Natural killer cell treated with Interleukin-12 subunit alpha and Interleukin-12 subunit beta and Interleukin-15 and Interleukin-18, amount 100 ng/mL, for 72 hours (primary cell): ENCODE data around the gene TBC1D7. TPM values are rescaled to one million over a fixed set of nuclear protein-coding genes. Genes with fewer than 3 reads are reported as not detected.

Source experiments
- ATAC-seq, 2 donors: fragments of 150-1000 bp; cut with Tn5 transposase in 1 of 2; sonication (Bioruptor Pico), chemical (Tn5 transposase) in 1 of 2; 2 replicates each; pipeline ENCODE4 v1.10.0; 2021
- DNase-seq: peaks from one replicate; pipeline ENCODE4 v3.0.0; 2022; ENCODE audit warnings: low spot score
- H3K27ac Mint-ChIP-seq, 2 donors: 1 replicate in 1 of 2; 2 replicates in 1 of 2; pipeline ENCODE4 v1.8.0; 2022; ENCODE audit warnings: mixed read lengths in 2 of 2, mild to moderate bottlenecking in 1 of 2, moderate library complexity in 1 of 2
- H3K27me3 Mint-ChIP-seq, 2 donors: 1 replicate in 1 of 2; 2 replicates in 1 of 2; pipeline ENCODE4 v1.8.0; 2022; ENCODE audit warnings: mixed read lengths in 2 of 2
- H3K36me3 Mint-ChIP-seq: one replicate; pipeline ENCODE4 v1.8.0; 2022; ENCODE audit warnings: mixed read lengths
- H3K4me1 Mint-ChIP-seq, 2 donors: 1 replicate in 1 of 2; 2 replicates in 1 of 2; pipeline ENCODE4 v1.8.0; 2022; ENCODE audit warnings: low read depth in 2 of 2, mixed read lengths in 2 of 2, mild to moderate bottlenecking in 1 of 2
- H3K4me3 Mint-ChIP-seq: one replicate; pipeline ENCODE4 v1.8.0; 2022; ENCODE audit warnings: mixed read lengths
- H3K9me3 Mint-ChIP-seq: 2 replicates; pipeline ENCODE4 v1.8.0; 2022; ENCODE audit warnings: mixed read lengths
- total RNA-seq, 2 donors: library from RNA; stranded (reverse); gene quantifications; one replicate each; pipeline ENCODE4 v1.2.3, GENCODE V29; 2022

TBC1D7 gene
- total RNA-seq = 10 to 100 TPM; 21.8 to 23.4 TPM

DNA sequence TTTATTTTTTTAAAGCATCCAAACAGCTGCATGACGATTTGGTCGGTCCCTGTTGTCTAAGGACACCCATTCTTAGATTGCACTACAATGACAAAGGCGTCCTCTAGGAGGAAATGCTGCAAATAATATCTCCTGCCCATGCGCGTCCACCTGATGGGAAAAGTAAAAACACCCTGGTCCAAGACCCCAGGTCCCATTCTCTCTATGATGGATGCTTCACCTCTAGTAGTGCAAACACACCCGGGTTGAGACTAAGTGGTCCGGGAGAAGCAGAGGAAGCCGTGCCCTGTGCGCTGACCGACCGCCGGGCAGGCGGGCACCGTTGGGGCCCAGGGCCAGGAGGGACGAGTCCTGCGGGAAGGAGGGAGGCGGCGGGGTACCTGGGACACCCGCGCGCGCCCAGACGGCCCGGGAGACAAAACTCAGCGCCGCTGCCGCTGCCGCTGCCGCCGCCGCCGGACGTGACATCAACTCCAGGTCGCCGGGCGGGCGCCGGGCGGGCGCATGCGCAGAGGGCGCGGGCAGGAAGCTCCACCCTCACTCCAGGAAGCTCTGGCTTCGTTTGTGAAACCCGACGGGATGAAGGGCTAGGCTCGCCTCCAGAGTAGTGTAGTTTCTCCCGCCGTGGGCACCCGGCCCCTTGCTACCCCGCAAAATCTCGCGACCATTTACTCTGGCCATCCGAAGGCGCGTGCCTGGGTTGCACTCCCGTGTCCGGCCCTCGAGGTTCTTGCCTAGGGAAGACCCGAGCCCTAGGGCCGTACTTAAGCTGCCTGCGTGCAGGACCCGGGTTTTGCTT, at the start of gene TBC1D7:
Gene TBC1D7, minus strand, starts transcription at position 462 of the 799 bp plus-strand sequence. CDS start 1,639 bp downstream, outside the sequence.
- H3K9me3 Mint-ChIP-seq = no peaks in the 10 kb centered on the region
- peak; percentile 96 for DNase-seq
- H3K4me3 Mint-ChIP-seq = peak within 1 kb of the TSS; percentile 89
- peak within 1 kb of the TSS; percentile 87 to 94 for H3K27ac Mint-ChIP-seq
- H3K27me3 Mint-ChIP-seq = no peaks in the 10 kb centered on the region
- H3K4me1 Mint-ChIP-seq = peaks cover 12 to 16% of the 10 kb centered on the region in 2 donors
- peak; percentile 95 to 98 for ATAC-seq
- no peaks in the 10 kb centered on the region for H3K36me3 Mint-ChIP-seq

DNA sequence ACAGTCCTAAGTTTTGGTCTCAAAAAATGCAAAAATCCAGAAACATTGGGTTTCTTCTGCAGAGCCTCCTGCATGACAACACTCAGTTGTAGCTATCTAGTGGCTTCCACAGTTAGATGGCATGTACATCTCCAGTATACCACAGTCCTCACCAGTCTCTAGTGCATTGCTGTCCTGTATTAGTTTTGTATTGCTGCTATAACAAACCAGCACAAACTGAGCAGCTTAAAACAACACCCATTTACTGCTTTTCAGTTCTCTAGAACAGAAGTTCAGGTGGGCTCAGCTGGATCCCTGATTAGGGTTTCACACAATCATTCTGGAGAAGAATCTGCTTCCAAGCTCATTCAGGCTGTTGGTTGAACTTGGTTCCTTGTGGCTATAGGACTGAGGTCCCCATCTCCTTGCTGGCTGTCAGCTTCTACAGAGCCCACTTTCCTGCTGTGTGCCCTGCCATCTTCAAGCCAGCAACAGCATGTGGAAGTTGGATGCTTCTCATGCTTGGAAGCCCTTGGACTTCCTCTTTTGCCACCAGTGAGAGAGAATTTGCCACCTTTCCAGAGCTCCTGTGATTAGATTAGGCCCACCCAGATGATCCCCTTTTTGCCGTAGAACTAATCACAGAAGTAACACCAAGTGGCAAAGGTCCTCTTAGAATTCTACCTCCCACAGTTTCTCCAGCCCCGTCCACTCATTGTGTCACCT, 48.9 kb upstream of the TBC1D7 start:
- no peak for DNase-seq
- H3K4me3 Mint-ChIP-seq = no peak overlapping the region
- H3K27me3 Mint-ChIP-seq = no peaks in the 10 kb centered on the region
- H3K4me1 Mint-ChIP-seq = peaks cover 54 to 64% of the 10 kb centered on the region in 2 donors
- H3K9me3 Mint-ChIP-seq = no peaks in the 10 kb centered on the region
- H3K36me3 Mint-ChIP-seq = no peaks in the 10 kb centered on the region
- ATAC-seq = no peak
- peak overlapping the region; percentile 47 to 74 for H3K27ac Mint-ChIP-seq

DNA sequence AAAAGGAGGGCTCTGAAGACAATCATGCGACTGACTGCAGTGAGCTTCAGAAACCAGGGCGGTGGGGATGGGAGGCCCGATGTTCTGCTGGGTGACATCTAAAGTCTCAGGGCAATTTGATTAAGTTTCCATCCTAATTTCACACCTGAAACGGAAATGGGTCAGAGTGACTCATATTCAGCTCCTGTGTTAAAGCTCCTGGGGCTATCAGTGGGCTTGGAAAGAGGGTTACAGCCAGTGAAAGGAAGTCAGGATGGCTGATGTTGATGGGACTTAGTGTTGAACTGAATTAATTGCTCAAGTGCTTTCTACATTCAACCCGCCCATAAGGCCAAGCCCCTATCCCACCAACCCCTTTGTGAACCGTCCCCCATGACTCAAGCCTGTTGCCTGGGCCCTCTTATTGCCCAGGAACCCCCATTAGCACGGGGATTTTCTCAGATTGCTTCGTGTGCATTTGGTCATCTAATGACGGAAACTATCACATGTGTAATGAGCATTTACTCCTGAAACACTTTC, 47.1 kb upstream of the TBC1D7 start:
- Mint-ChIP-seq H3K9me3 (no peaks in the 10 kb centered on the region), H3K4me3 (peak overlapping the region; percentile 47), H3K27ac (peak overlapping the region; percentile 19 to 50), H3K36me3 (no peaks in the 10 kb centered on the region), H3K27me3 (no peaks in the 10 kb centered on the region), H3K4me1 (peaks cover 52 to 60% of the 10 kb centered on the region in 2 donors)
- ATAC-seq (peak; percentile 70 to 80), DNase-seq (no peak)

DNA sequence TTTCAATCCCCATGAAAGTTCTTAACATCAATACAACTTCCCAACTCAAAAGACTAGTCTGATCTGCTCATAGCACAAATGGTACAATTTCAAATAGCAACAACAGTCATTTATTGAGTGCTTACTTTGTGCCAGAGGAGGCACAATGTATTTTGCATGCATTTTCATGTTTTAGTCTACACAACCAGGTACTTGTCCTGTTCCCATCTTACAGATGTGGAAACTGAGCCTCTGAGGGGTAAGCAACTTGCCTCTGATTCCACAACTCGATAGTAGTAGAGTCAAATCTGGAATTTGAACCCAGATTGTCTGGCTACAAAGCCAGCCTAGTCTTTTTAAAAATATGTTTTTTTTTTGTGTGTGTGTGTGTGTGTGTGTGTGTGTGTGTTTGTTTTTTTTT, 45.6 kb upstream of the TBC1D7 start:
- H3K36me3 Mint-ChIP-seq = no peaks in the 10 kb centered on the region
- peaks cover 42 to 51% of the 10 kb centered on the region in 2 donors for H3K4me1 Mint-ChIP-seq
- no peak overlapping the region for H3K27ac Mint-ChIP-seq
- H3K27me3 Mint-ChIP-seq = no peaks in the 10 kb centered on the region
- DNase-seq (no peak), ATAC-seq (no peak)
- no peak overlapping the region for H3K4me3 Mint-ChIP-seq
- no peaks in the 10 kb centered on the region for H3K9me3 Mint-ChIP-seq

DNA sequence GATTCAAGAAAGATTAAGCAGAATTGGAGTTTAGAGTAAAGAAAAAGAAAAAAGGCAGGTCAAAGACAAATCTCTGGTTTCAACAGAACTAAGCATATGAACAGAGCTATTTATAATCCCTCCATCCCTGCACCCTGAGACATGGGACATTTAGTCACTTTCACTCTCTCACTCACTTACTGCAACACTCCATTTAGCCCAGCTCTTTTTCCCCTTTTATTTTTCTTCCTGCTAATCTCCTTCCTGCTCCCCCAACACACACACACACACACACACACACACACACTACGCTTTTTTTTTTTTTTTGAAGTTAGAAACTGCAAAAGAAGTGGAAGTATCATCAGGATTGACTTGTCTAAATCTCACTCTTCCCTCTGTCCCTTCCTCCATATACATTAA, 45.1 kb upstream of the TBC1D7 start:
- Mint-ChIP-seq H3K27me3 (no peaks in the 10 kb centered on the region), H3K4me3 (no peak overlapping the region), H3K4me1 (peaks cover 42 to 48% of the 10 kb centered on the region in 2 donors), H3K27ac (no peak overlapping the region), H3K9me3 (no peaks in the 10 kb centered on the region), H3K36me3 (no peaks in the 10 kb centered on the region)
- ATAC-seq = no peak
- no peak for DNase-seq

DNA sequence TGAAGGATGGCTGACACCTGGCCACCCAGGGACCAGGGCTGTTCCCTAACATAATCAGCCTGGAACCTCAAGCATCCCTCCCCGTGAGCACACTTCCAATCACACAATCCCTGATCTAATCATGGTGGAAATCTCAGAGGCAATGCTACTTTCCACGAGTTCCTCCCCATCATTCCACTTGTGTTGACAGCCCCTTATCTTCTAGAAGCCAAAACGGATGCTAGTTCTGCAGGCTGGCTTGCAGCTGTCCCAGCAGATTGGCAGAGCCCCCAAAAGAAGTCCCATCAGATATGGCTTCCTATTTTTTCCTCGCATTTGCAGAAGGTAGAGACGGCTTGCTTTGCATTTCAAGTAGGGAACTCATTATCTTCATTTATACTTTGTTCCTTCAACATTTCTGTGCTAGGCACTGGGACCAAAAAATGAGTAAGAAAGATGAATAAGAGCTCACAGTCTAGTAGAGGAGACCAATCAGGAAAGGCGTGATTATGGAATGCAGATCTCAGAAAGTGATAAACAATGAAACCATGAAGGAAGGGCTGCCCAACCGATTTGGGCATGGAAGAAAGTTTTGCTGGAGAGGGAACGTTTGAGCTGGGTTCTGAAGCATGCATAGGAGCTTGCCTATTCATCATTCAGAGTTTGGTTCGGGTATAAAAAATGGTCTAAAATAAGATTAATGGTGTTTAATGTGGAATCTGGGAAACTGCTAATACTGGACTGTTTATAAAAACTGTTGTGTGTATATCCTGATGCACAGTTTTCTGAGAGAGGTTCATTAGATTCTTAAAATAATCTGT, 44.6 kb upstream of the TBC1D7 start:
- Mint-ChIP-seq H3K27ac (no peak overlapping the region), H3K4me3 (no peak overlapping the region), H3K27me3 (no peaks in the 10 kb centered on the region), H3K36me3 (no peaks in the 10 kb centered on the region), H3K9me3 (no peaks in the 10 kb centered on the region), H3K4me1 (peaks cover 36 to 46% of the 10 kb centered on the region in 2 donors)
- DNase-seq = no peak
- no peak for ATAC-seq

DNA sequence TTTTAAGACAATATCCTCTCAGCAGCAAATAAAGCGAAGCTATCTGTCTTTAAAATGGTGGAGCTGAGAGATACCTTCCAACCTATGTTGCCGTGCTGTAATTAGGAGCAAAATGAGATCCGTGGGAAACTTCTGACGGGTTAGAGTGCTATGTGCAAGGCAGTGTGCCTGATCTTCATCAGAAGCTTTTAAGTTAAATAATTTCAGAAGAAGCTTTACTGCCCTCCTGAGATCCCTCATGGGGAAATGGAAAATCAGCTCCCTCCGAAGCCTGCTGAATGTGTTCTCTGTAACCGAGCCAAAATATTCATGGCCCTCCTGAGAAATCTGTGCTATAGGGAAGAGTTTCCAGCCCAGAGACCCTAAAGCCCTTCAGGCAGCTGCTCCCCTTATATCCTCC, 43.7 kb upstream of the TBC1D7 start:
- ATAC-seq (no peak), DNase-seq (no peak)
- no peak overlapping the region for H3K4me3 Mint-ChIP-seq
- H3K27ac Mint-ChIP-seq = no peak overlapping the region
- H3K36me3 Mint-ChIP-seq = no peaks in the 10 kb centered on the region
- no peaks in the 10 kb centered on the region for H3K27me3 Mint-ChIP-seq
- H3K9me3 Mint-ChIP-seq = no peaks in the 10 kb centered on the region
- peaks cover 29 to 44% of the 10 kb centered on the region in 2 donors for H3K4me1 Mint-ChIP-seq

DNA sequence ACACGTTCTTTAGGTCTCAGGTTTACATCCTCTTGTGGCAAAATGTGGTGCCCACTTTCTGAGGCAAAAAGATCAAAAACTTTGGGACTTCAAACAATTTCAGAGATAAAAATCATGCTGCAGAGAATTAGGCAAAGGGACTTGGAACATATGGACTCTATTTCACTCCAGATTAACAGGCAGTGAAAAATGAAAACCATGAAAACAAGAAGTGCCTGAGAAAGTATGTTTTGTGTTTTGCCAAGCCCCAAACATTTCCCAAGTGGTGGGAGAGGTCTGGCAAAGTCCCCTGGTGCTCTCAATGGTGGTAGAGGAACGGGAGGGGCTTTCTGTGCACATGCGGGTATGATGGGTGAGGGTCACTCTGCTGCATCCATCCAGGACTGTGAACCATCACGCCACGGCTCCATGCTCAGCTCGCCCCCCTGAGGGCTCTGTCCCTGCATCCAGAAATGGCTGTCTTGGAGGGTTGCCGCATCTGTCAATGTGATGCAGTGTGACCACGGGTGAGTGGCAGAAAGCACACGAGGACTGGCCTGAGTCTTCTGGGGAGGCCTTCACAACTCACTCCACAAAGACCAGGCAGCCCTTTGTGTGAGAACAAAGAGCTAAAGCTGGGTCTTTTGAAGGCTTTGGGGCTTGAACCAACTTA, 43.2 kb upstream of the TBC1D7 start:
- ATAC-seq (no peak), DNase-seq (no peak)
- Mint-ChIP-seq H3K27me3 (no peaks in the 10 kb centered on the region), H3K36me3 (no peaks in the 10 kb centered on the region), H3K4me3 (no peak overlapping the region), H3K4me1 (peaks cover 29 to 42% of the 10 kb centered on the region in 2 donors), H3K27ac (peak overlapping the region in 1 of 2 donors; percentile 34), H3K9me3 (no peaks in the 10 kb centered on the region)

DNA sequence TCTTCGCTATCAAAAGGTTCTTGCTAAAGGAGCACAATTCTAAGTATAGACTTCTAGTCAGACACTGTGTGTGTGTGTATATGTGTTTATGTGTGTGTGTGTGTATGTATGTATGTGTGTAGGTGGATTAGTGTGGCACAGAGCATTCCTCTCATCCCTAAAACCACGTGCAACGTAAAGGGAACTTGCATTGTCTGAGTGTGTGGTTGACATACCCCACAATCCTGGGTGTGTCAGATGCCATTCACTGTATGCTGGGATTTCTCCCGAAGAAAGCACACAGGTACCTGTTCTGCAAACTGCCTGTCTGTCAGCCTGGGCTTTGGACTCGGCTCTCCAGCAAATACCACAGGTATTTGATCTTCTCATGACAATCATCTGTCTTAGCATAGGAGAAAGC, 42.3 kb upstream of the TBC1D7 start:
- no peaks in the 10 kb centered on the region for H3K27me3 Mint-ChIP-seq
- no peaks in the 10 kb centered on the region for H3K36me3 Mint-ChIP-seq
- peaks cover 21 to 33% of the 10 kb centered on the region in 2 donors for H3K4me1 Mint-ChIP-seq
- ATAC-seq (no peak), DNase-seq (no peak)
- no peak overlapping the region for H3K4me3 Mint-ChIP-seq
- H3K9me3 Mint-ChIP-seq = no peaks in the 10 kb centered on the region
- H3K27ac Mint-ChIP-seq = no peak overlapping the region

DNA sequence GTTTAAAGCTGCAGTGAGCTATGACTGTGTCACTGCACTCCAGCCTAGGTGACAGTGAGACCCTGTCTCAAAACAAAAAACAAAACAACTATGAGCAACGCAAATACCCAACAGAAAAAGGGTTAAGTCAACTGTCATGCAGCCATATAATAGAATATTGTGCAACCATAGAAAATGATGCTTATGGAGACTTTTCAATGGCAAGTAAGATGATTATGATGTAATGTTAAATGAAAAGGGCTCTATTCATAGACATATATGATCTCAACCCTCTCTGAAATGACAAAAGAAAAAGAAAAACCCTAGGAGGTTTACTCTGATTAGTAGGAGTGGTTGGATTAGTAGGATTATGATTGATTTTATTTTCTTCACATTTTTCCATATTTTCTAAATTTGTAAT, 41.3 kb upstream of the TBC1D7 start:
- no peak overlapping the region for H3K27ac Mint-ChIP-seq
- H3K4me1 Mint-ChIP-seq = peaks cover 13 to 27% of the 10 kb centered on the region in 2 donors
- no peaks in the 10 kb centered on the region for H3K27me3 Mint-ChIP-seq
- ATAC-seq (no peak), DNase-seq (no peak)
- no peaks in the 10 kb centered on the region for H3K9me3 Mint-ChIP-seq
- H3K4me3 Mint-ChIP-seq = no peak overlapping the region
- H3K36me3 Mint-ChIP-seq = no peaks in the 10 kb centered on the region

DNA sequence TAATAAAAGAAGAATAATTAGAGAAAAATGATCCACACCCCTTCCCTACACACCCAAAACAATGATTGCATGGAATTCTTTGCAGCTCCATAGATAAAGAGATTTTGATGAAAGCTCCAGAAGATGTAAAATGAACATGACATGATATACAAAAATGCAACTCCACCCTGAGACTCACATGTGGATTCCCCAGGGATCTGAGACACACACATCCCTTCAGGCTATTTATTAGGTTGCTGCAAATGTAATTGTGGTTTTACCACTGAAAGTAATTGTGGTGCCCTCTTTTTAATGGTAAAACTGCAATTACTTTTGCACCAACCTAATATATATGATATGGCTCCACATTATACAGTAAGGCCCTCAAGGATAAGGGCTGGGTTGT, 40.4 kb upstream of the TBC1D7 start:
- H3K4me3 Mint-ChIP-seq = no peak overlapping the region
- ATAC-seq (no peak), DNase-seq (no peak)
- H3K4me1 Mint-ChIP-seq = peaks cover 10 to 23% of the 10 kb centered on the region in 2 donors
- no peaks in the 10 kb centered on the region for H3K9me3 Mint-ChIP-seq
- no peaks in the 10 kb centered on the region for H3K36me3 Mint-ChIP-seq
- H3K27ac Mint-ChIP-seq = no peak overlapping the region
- H3K27me3 Mint-ChIP-seq = no peaks in the 10 kb centered on the region

DNA sequence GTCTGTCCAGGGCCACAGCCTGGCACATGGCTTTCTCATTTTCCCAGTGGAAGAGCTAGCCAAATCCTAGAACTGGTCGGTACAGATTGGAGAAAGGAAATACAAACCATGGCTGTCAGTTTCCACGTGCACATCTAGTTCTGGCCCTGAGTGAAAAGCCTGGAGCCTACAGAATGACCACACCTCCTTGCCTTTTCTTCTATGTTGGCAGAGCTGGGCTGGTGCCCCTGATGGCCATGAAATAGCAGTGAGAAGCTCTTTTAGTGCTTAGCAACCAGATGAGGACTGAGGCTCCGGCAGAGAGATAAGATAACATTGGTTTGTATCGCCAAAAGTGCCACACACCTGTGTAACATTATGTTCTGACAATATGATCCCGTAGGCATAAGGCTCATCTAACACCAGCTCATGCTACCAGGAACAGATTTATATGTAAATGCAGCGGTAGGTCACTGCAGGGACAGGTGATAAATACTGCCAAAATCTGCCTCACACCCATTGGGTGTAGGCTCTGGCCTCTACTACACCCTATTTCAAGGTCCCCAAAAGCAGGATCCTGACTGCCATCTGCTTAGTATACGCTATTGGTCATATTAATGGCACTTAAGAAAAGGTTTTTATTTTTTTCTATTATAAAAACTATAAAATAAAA, 39.9 kb upstream of the TBC1D7 start:
- Mint-ChIP-seq H3K4me3 (no peak overlapping the region), H3K36me3 (no peaks in the 10 kb centered on the region), H3K27ac (no peak overlapping the region), H3K27me3 (no peaks in the 10 kb centered on the region), H3K9me3 (no peaks in the 10 kb centered on the region), H3K4me1 (peaks cover 6 to 20% of the 10 kb centered on the region in 2 donors)
- no peak for ATAC-seq
- DNase-seq = no peak

DNA sequence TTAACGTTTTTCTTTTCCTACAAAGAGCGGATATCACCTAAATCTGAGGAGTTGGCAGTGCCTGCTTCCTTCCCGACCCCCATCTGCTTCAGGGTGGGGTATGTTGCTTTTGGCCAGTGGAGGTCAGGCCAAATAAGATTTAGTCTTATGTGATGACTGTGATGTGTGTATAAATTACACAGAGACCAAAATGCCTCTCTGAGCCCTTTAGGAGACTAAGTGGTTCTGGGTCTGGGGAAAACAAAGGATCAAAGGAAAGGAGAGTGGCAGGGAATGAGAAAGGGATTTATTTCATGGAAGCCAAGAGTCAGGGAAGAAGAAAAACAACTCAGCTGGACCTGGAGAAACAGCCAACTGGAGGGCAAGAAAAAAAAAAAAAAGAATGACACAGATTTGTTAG, 39.1 kb upstream of the TBC1D7 start:
- no peak overlapping the region for H3K4me3 Mint-ChIP-seq
- ATAC-seq (no peak), DNase-seq (no peak)
- no peaks in the 10 kb centered on the region for H3K36me3 Mint-ChIP-seq
- H3K4me1 Mint-ChIP-seq = peaks cover 0 to 16% of the 10 kb centered on the region in 2 donors
- H3K27me3 Mint-ChIP-seq = no peaks in the 10 kb centered on the region
- no peak overlapping the region for H3K27ac Mint-ChIP-seq
- no peaks in the 10 kb centered on the region for H3K9me3 Mint-ChIP-seq
